GM21367 (cell line): ENCODE data around the gene CMTM6.

Experiments used
- ATAC-seq: cut with Tn5 transposase; IDR thresholded peaks from one replicate; pipeline ENCODE4 v1.9.1; 2021; ENCODE audit not compliant: unreplicated experiment

The CMTM6 gene

GRCh38 chr3:32450426-32450825 is 52.2 kb downstream of the CMTM6 start:
- no peak for ATAC-seq

- ATAC-seq, result no peak
These were observed 53.0 kb downstream of the CMTM6 start for GRCh38 chr3:32449691-32450090.

GRCh38 chr3:32448686-32449474 is 53.8 kb downstream of the CMTM6 start:
- ATAC-seq, result no peak

- ATAC-seq, result no peak
These were observed 54.7 kb downstream of the CMTM6 start for GRCh38 chr3:32447865-32448400.

DNA sequence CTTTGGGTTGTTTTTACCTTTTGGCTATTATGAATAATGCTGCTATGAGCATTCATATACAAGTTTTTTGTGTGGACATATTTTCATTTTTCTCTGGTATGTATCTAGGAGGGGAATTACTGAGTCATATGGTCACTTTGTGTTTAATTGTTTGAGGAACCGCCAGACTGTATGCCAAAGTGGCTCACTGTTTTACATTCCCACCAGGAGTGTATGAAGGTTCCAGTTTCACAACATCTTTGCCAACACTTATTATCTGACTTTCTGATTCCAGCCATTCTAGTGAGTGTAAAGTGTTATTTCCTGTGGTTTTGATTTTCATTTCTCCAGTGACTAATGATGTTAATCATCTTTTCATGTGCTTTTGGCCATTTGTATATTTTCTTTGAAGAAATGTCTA is 59.2 kb downstream of the CMTM6 start:
- no peak for ATAC-seq

DNA sequence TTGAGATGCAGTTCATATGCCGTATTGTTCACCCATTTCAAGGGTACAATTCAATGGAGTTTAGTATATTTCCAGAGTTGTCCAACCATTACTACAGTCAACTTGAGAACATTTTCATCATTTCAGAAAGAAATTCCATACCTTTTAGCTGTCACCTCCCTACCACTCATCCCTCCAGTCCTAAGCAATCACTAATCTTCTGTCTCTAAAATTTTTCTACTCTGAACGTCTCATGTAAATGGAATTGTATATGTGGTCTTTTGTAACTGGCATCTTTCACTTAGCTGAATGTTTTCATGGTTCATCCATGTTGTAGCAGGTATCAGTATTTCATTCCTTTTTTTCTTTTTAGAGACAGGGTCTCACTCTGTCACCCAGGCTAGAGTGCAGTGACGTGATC is 59.9 kb downstream of the CMTM6 start:
- no peak for ATAC-seq

DNA sequence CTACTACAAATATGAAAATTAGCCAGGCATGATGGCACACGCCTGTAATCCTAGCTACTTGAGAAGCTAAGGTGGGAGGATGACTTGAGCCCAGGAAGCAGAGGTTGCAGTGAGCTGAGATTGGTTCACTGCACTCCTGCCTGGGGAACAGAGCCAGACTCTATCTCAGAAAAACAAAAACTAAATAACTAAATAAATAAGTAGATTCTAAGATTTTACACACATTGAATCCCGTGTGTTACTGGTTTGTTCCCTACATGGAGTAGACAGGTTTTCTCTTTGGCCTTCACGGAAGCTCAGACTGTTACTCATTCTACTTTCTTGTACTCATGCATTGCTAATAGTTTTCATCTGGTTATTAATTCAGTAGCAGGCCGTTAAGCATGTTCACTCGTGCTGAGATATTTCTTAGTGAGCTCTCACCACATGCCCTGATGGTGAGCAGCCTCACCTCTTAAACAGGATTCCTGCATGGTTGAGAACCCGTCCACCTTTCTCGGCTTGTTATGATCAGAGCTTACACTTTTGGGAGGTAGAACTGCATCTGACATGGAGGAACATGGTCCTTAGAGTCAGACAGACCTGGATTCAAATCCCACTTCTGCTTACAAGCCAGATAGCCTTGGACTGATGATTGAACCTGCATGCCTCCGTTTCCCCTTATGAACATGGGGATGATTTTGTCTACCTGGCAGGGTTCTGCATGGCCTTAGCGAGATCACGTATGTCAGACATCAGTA is 61.9 kb downstream of the CMTM6 start:
- no peak for ATAC-seq

DNA sequence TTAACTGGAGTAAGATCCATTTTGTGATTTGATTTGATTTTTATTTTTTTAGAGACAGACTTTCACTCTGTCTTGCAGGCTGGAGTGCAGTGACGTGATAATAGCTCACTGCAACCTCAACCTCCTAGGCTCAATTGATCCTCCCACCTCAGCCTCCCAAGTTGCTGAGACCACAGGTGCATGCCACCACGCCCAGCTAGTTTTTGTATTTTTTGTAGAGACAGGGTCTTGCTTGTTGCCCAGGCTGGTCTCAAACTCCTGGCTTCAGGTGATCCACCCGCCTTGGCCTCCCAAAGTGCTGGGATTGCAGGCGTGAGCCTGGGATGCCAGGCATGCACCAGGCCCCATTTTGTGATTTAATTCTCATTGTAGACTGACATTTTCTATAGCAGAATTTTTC is 63.2 kb downstream of the CMTM6 start:
- ATAC-seq, result peak; percentile 11

DNA sequence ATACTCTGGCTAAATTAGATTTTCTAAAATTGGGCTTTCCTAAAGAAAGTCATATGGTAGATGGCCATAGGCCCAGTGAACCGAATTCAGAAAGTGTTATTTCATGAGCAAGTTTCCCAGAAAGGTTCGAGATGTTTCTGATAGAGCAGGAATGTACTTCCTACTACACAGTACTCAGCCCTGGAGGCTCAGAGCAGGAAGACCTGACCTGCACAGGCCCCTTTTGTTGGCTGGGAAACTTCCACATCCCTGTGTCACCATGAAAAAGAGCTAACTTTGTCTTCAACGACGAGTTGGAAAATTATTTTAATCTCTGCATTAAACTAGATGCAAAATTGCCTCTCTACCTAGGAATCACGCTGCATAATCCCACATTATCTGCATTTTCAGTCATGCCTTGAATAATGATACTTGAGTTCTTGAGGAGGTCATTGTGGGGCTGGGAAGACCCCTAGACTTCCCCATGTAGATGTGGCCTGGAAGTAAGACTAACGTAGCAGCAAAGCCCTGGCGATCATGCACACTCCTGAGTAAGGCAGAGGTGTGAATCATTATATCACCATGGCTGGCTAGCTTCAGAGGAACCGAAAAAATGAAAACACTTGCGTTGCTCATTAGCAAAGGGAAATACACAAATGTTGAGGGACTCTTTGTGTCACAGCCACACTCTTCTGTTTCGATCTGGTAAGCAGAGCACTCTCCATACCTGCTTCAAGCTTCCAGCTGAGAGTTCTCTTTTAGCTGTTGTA is 63.9 kb downstream of the CMTM6 start:
- peak; percentile 96 for ATAC-seq

- no peak for ATAC-seq
These were observed 64.8 kb downstream of the CMTM6 start for GRCh38 chr3:32437896-32438295.

DNA sequence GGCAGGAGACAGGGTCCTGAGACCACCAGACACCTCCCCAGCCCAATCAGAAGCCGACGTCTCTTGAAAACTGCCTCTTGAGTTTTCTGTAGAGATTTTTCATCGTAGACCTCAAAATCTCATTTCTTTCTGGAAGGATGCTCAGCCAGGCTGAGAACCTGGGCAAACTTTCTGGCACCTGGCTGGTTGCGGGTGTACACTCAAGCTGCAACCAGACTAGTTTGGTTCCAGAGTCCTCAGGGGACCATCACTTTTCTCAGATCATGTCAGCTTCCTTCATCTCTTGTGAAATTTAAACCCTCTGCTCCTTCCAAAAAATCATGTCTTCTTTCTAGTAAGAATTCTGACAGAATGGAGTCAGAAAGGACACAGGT is 65.8 kb downstream of the CMTM6 start:
- ATAC-seq, result no peak

- ATAC-seq, result no peak
These were observed 66.5 kb downstream of the CMTM6 start for GRCh38 chr3:32435911-32436815.

DNA sequence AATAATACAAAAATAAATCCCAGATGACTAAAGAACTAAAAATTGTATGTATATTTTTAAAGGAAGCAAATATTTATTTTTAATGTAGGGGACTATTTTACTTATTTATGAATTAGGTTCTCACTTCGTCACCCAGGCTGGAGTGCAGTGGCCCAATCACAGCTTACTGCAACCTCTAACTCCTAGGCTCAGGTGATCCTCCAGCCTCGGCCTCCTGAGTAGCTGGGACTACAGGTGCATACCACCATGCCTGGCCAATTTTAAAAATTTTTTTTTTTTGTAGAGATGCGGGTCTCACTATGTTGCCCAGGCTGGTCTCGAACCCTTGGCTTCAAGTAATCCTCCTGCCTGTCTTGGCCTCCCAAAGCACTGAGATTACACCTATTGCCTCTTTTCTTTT is 68.4 kb downstream of the CMTM6 start:
- no peak for ATAC-seq

GRCh38 chr3:32432711-32433530 is 69.7 kb downstream of the CMTM6 start:
- peak; percentile 36 for ATAC-seq

DNA sequence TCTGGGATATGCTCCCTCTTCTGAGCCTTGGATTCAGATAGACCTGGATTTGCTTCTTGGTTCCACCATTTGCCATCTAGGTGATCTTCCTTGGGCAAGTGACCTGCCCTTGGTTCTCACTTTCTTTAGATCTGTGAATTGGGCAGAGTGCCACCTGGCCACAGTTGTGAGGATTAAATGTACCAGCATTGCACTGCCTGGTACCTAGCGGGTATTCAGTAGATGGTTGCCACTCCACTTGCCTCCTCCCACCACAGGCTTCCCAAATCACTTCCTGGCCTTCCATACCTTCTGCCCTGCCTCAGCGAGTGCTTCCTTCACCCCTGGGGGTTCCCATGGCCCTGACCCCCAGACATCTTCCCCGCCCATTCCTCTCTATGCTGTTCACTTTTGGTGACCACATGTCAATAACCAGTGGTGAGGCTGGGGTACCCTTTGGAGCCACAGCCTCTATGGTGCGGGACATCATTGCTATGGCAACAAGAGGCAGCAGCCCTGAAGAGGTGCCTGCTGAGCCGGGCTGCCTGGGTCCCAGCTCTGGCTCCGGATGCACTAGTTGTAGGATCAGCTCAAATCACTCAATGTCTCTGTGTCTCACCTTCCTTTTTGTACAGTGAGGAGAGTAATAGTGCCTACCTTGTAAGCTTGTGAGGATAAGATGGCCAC is 70.5 kb downstream of the CMTM6 start:
- no peak for ATAC-seq

- no peak for ATAC-seq
These were observed 71.2 kb downstream of the CMTM6 start for GRCh38 chr3:32431481-32431880.
